ENCODE measurements around the gene ANAPC5. TPM values are rescaled to one million over a fixed set of nuclear protein-coding genes. Genes with fewer than 3 reads are reported as not detected.

The ANAPC5 gene
- total RNA-seq, 1 experiment from 2014 or later: 101 TPM

DNA sequence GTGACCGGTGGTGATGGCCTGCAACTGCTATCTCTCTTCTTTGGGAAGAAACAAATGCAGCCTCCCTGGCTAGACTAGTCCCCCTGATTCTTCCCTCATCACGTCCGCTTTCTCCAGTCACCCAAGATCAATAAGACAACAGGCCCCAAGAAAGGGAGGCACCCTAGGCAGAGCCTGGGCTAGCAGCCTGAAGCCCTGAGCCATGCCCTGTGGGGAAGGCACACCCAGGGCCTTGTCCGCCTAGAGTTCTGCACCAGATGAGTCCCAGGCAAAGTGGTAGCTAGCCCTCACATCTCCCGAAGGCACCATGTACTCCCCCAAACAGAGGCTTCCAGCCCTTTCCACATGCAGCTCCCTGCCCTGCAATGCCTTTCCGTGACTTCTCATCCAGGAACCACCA is 90.8 kb downstream of the ANAPC5 start:
- Histone ChIP-seq H4K5ac (ENCODE audit: insufficient read length, low read depth, low read length) (no peak overlapping the region), H3K79me1 (ENCODE audit: insufficient read depth, low read depth, low read length, poor library complexity, severe bottlenecking) (no peaks in the 10 kb centered on the region), H3K4me1 (ENCODE audit: insufficient read depth, low read length) (no peaks in the 10 kb centered on the region), H2BK12ac (ENCODE audit: insufficient read length, low read depth, low read length) (no peak overlapping the region), H3K27me3 (ENCODE audit: insufficient read depth, low read length) (no peaks in the 10 kb centered on the region), H3K23ac (ENCODE audit: insufficient read length, low read depth, low read length) (no peak overlapping the region), H3K27ac (ENCODE audit: insufficient read length, low read depth, low read length) (no peak overlapping the region), H2AFZ (ENCODE audit: low read length) (no peak overlapping the region), H3K4ac (ENCODE audit: low read depth, low read length) (no peak overlapping the region), H3K79me2 (ENCODE audit: insufficient read depth, low read length) (no peaks in the 10 kb centered on the region), H2BK20ac (ENCODE audit: low read depth, low read length, poor library complexity, severe bottlenecking) (no peak overlapping the region), H3T11ph (ENCODE audit: low read length) (no peak overlapping the region), H4K20me1 (ENCODE audit: control insufficient read depth, insufficient read depth, insufficient read length) (no peaks in the 10 kb centered on the region), H3K4me2 (ENCODE audit: insufficient read depth, insufficient read length, low read length) (no peak overlapping the region), H2BK120ac (ENCODE audit: low read depth, low read length, poor library complexity, severe bottlenecking) (no peak overlapping the region), H4K91ac (ENCODE audit: insufficient read length, low read depth, low read length) (no peak overlapping the region), H3K56ac (ENCODE audit: insufficient read length, low read depth, low read length) (no peak overlapping the region), H3K18ac (ENCODE audit: insufficient read length, low read depth, low read length) (no peak overlapping the region), H2BK5ac (ENCODE audit: insufficient read length, low read length) (no peak overlapping the region), H2AK5ac (ENCODE audit: insufficient read length, low read length) (no peak overlapping the region), H3K9me3 (ENCODE audit: control insufficient read depth, low read depth, low read length) (no peaks in the 10 kb centered on the region), H2BK15ac (ENCODE audit: low read depth, low read length) (no peak overlapping the region), H3K14ac (ENCODE audit: insufficient read depth, low read length) (no peak overlapping the region), H3K23me2 (ENCODE audit: insufficient read length, low read depth, low read length, poor library complexity, severe bottlenecking) (no peaks in the 10 kb centered on the region), H3K9ac (ENCODE audit: extremely low read depth, insufficient read length, low read length) (no peak overlapping the region), H4K8ac (replicated peaks; ENCODE audit: insufficient read length, low read depth, low read length) (no peak overlapping the region)
- Mint-ChIP-seq H3K27ac (peak overlapping the region; percentile 9 to 84 (median 36); a peak in 3 of 7 replicates), H3K4me1 (no peaks in the 10 kb centered on the region), H3K36me3 (ENCODE audit: insufficient read depth in 1 of 3, low read depth in 3 of 3) (peaks cover 30 to 64% (median 46%) of the 10 kb centered on the region in 3 experiments), H3K4me3 (no peak overlapping the region), H3K9me3 (no peaks in the 10 kb centered on the region), H3K27me3 (ENCODE audit: low read depth) (no peaks in the 10 kb centered on the region)
- no peak for DNase-seq
- TF ChIP-seq, protein P1, sequence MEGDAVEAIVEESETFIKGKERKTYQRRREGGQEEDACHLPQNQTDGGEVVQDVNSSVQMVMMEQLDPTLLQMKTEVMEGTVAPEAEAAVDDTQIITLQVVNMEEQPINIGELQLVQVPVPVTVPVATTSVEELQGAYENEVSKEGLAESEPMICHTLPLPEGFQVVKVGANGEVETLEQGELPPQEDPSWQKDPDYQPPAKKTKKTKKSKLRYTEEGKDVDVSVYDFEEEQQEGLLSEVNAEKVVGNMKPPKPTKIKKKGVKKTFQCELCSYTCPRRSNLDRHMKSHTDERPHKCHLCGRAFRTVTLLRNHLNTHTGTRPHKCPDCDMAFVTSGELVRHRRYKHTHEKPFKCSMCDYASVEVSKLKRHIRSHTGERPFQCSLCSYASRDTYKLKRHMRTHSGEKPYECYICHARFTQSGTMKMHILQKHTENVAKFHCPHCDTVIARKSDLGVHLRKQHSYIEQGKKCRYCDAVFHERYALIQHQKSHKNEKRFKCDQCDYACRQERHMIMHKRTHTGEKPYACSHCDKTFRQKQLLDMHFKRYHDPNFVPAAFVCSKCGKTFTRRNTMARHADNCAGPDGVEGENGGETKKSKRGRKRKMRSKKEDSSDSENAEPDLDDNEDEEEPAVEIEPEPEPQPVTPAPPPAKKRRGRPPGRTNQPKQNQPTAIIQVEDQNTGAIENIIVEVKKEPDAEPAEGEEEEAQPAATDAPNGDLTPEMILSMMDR (conservative IDR thresholded peaks at IDR 0.05): no peak
- WGBS (ENCODE audit: extremely low coverage, insufficient read length, low lambda C conversion rate): no CpG with 5 or more reads among the region's 6 CpGs
